ENCODE results near the gene SPAAR.
"Not testable (repeated sequence)": the region's sequence is repeated elsewhere in the genome, so short reads cannot be mapped to it uniquely, and the experiment has no call there.

SPAAR gene

DNA sequence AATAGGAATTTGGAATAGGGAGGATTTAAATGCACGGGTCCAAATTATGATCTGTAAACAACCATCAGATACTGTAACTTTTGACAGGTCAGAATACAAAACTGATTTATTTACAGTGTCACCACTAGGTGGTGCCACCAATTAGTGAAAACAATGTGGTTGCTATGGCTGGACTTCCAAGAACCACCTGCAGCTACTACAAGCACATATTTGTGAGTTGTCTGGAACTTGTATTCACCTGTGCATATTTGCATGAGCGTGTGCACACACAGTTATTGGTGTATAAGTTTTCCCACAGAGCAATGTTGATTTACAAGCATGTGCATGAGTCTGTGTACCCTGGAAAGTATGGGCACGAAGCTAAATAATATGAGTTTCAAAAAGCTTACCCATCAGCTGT, 6.2 kb upstream of the SPAAR start:
- in situ Hi-C loops (cut with HindIII; ENCODE audit: low sequenced_read_pairs): no loop called here

DNA sequence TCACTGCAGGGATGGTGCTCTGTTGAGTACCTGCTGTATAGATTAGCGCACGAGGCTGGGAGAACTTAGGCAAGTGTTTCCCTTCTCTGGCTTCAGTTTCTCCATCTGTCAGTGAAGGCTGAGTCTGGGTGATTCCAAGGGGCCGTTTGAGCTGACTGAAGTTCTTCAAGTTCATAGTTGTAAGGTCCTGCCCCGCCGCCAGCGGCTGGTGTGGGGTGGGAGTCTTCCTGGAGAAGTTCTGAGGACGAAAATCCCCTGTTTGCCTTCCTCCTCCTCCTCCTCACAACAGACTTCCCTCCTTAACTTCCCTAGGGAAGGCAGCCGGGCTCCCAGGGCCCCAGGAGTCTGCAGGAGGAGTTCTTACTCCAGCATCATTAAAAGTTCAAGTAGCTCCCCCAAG, 5.0 kb upstream of the SPAAR start:
- in situ Hi-C loops (cut with HindIII; ENCODE audit: low sequenced_read_pairs): no loop called here

DNA sequence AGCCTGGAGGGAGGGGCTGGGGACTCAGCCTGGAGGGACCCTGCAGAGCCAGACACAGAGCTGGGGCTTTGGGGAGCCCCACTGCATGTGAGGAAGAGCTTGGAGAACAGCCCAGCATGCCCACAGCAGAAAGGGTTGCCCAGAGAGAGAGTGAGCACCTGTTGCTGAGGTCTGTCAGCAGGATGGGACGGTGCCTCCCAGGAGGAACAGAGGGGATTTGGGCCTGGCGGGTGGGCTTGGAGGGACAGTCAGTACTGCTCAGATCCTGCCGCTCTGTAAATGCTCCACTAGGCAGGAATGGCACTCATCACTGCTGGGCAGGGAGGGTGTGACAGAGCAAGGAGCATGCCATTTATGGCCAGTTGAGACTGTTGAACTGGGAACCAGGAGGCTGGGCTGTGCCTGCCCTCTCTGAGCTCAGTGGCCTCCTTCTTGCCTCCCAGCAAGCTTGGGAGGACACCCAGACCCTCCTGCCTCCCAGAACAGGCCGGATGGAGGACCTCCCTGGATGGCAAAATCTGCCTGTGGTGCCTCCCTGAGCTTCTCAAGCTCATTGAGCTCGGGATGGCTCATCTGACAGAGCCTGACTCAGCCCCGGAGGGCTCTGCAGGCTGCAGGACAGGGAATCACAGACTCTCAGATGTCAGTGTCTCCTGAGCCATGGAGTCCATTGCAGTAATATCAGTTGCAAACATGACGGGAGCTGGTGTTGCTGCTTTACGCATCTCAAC, 4.1 kb upstream of the SPAAR start:
- in situ Hi-C loops (cut with HindIII; ENCODE audit: low sequenced_read_pairs): no loop called here

DNA sequence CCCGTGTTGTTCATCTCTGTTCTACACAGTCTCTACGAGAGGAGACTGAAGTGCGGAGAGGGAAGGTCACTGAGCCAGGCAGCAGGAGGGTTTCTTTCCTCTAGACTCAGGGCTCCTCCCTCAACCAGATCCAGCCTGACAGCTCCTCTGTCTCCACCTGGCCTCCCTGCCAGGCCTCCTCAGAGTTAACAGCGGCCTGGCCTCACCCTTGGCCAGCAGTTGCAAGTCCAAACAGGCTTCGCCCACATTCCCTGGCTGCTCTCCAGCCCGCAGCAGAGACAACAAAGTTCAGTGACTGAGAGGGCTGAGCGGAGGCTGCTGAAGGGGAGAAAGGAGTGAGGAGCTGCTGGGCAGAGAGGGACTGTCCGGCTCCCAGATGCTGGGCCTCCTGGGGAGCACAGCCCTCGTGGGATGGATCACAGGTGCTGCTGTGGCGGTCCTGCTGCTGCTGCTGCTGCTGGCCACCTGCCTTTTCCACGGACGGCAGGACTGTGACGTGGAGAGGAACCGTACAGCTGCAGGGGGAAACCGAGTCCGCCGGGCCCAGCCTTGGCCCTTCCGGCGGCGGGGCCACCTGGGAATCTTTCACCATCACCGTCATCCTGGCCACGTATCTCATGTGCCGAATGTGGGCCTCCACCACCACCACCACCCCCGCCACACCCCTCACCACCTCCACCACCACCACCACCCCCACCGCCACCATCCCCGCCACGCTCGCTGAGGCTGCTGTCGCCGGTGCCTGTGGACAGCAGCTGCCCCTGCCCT, 3.2 kb upstream of the SPAAR start, which contains the start of gene HRCT1:
TSS of gene HRCT1 (plus strand) at position 291 of the 768 bp plus-strand sequence. CDS start at position 377, 86 bp downstream.
- in situ Hi-C loops (cut with HindIII; ENCODE audit: low sequenced_read_pairs): no loop called here

DNA sequence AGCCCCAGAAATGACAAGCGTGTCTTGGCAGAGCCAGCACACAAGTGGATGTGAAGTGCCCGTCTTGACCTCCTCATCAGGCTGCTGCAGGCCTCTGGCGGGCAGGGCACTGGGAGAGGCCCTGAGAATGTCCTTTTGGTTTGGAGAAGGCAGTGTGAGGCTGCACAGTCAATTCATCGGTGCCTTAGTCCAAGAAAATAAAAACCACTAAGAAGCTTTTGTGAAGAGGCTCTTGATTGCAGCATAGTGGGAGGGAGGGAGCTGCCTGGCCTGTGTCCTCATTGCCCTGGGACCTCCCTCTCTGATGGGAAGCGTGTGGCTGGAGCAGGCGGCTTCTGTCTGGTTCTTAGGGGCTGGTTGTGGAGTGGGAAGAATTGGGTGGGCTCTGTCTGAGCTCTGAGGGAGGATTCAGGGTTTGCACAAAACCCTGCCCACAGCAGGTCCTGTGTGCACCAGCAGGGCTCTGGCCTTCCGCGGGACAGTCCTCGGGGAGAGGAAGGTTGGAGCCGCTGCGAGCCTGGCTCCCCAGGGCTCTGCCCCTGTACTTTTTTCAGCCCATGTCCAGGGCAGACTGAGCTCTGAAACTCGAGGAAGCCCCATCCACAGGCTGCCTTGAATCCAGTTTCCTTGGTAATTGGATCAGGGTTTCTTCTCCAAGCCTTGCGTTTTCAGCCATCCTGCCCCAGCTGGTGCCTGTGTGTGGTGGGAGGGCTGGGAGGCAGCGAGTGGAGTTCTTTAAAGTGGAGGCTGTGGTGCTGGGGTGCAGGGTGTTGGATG, 2.2 kb upstream of the SPAAR start:
- in situ Hi-C loops (cut with HindIII; ENCODE audit: low sequenced_read_pairs): no loop called here

DNA sequence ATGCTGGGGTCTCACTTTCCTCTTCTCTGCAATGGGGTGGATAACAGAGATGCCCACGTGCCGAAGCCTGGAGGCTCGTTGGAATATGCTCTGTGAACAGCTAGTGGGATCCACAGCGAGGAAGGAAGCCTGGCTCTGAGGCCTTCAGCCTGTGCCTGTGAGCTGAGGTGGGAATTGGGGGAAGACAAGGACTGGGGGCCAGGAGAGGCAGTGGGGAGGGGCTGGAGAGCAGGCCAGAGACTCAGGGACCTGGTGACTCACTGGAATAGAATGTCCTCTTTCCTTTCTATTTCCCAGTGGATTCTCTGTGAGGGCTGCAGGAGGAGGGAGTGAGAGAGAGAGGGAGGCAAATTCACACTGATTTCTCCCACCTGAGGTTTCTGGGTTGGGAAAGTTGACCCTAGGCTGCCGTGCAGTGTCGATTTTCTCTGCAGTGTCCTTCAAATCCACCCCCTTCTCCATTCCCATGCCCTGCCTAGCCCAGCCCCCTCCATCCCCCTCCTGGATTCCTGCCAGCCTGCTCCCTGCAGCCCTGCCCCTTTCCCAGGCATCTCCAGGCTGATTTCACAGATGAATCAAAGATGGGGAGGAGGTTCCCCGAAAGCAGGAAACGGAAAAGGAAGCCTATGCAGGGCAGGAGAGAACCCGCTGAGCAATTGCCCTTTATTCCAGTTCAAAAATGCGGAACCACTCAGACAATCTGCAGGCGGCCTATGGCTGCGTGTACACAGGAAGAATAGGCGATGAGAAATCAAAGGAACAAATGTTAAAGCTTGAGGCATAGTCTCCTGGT, 1.4 kb upstream of the SPAAR start:
- in situ Hi-C loops (cut with HindIII; ENCODE audit: low sequenced_read_pairs): no loop called here

DNA sequence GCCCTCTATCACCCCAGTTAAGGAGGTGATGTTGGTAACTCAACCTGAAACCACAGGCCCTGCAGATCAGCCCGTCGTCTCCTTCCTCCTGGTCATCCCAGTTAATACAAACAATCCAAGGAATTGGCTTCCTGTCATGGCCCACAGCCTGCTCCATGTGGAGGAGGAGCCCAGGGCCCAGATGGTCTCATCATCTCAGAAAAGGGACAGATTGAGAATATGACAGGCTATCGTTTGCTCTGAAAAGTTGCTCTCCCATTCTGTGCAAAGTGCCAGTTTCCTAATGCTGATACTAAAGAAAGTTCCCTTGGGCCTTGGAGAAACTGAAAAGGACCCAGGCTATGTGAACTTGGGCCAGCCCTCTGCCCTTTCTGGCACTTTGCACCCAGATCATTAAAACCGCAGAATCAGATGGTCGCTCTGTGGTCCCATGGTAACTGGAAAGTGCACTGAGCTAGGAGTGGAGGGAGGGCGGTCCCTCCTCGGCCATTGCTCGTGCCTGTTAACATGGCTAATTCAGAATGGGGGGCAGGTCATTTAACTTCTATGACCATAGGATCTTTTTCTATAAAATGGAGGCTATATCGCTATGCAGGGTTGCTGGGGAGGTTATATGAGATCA, 675 bp upstream of the SPAAR start:
- in situ Hi-C loops (cut with HindIII; ENCODE audit: low sequenced_read_pairs): no loop called here

DNA sequence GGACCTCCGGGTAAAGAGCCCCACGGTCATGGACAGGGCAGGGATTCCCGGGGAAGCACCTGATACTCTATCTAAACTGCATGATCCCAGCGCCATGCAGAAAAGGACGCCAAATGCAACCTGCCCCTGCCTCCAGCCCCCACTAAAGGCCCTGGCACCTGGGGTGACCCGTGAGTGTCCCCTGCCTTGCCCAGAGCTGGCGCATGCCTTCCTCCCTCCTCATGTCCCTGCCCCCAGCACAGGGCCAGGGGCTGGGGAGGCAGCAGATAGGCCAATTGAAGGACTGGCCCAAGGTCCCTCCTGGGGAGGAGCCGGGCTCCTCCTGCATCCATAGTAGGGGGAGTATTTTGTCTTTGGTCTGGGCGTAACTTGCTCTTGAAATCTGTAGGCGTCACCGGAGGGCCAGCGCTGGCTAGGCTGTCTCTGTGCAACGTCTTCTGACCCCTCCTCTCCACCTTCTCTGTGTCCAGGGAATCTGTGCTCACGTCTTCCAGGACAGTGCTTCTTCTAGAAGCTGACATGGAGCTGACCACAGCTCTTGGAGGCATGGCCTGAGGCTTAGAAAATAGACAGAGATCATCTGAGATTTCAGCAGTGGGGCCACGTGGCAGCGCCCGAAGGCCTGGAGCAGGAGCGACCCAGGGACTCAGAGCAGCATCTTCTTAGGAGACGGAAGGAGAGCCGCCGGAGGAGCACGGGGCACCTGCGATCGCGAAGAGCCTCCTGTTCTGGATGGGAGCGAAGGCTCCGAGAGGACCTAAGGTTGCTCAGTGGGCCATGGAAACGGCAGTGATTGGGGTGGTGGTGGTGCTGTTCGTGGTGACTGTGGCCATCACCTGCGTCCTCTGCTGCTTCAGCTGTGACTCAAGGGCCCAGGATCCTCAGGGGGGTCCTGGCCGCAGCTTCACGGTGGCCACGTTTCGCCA, 660 bp downstream of the SPAAR start:
- in situ Hi-C loops (cut with HindIII; ENCODE audit: low sequenced_read_pairs): no loop called here

DNA sequence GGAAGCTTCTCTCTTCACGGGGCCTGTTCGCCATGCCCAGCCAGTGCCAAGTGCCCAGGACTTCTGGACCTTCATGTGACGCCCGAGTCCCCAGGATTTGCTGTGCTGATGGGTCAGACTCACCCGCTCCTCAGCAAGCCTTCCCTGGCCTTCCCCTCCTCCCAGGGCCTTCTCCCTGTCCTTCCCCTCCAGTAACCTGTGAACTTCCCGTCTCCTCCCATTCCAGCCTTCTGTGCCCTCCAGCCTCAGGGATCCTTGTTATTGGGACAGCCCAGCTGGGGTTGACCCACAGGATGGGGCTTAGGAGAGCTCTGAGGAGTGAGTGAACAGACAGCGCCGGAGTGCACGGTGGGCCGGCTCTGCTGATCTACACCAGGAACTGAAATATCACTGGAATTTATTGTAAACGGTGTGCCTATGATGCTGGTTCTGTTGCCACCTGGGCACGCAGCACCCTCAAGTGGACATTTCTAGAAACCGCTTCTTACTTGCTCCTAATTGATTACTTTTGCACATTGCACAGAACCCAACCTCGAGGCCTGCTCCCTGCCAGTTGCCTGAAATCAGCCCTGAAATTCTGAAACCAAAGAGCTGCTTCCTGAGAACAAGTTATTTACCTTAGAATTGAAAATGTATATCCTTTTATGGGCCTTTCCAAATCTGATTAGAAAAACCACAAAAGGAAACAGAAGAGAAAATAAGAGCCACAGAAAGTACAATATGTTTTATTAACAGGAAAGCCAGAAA, 1.5 kb downstream of the SPAAR start:
- in situ Hi-C loops (cut with HindIII; ENCODE audit: low sequenced_read_pairs): no loop called here

DNA sequence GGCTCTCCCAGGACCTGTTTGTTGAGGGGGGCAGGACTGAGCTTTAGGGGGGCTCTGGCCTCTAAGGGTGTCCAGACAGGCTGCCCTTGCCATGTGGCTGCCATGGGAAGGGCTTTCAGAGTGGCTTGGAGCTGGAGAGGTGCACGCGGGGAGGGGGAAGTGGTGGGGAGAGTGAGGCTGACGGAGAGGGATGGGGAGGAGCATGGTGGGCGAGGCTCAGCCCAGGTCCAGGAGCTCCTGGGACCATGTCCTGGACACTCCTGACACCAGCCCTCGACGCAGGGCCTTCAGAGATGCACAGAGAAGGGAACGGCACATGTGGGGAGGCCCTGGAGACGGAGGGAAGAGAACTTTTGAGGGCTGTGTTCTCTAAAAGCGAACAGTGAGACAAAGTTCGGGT, 2.4 kb downstream of the SPAAR start:
- in situ Hi-C loops (cut with HindIII; ENCODE audit: low sequenced_read_pairs): no loop called here

DNA sequence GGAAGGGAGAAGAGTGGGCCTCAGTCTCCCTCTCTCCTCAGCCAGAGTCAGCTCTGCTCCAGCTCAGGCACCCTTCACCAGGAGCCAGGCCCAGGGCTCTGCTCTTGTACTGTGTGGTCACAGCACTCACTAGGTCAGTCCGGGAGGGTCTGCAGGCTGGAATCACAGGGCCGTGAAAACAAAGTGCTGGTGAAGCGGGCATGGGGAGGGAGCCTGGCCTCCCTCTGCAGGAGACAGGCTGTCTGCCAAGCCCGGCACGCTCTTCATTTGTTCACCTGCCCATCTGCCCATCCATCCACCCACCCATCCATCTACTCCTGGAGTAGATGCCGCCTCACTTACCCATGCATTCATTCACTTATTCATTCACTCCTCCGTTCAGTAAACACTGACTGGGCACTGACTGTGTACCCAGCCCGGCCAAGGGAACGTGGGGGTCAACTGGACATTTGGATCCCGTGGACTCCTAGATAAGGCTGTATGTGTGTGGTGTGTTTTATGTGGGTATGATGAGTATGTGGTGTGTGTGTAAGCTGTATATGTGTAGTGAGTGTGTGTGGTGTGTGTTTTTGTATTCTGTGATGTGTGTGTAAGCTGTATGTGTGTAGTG, 3.6 kb downstream of the SPAAR start:
- in situ Hi-C loops (cut with HindIII; ENCODE audit: low sequenced_read_pairs): no loop called here

DNA sequence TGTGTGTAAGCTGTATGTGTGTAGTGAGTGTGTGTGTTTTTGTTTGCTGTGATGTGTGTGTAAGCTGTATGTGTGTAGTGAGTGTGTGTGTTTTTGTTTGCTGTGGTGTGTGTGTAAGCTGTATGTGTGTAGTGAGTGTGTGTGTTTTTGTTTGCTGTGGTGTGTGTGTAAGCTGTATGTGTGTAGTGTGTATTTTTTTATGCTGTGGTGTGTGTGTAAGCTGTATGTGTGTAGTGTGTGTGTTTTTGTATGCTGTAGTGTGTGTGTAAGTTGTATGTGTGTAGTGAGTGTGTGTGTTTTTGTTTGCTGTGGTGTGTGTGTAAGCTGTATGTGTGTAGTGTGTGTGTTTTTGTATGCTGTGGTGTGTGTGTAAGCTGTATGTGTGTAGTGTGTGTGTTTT, 4.1 kb downstream of the SPAAR start:
- in situ Hi-C loops (cut with HindIII; ENCODE audit: low sequenced_read_pairs): not testable (repeated sequence)

DNA sequence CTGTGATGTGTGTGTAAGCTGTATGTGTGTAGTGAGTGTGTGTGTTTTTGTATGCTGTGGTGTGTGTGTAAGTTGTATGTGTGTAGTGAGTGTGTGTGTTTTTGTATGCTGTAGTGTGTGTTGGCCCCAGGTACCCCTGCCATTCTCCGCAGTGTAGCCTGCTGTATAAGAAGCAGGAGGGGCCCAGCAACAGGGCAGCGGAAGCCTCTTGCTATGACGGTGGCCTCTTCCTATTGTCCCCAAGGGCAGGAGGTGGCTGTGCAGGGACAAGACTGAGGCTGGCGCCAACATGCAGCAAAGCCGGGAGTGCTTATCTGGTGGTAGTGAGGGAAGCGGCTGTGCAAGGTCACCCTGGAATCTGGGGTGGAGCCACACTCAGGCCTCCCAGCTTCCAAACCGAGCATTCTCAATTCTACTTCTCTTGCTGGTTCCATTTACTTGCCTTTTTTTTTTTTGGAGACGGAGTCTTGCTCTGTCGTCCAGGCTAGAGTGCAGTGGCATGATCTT, 5.1 kb downstream of the SPAAR start:
- in situ Hi-C loops (cut with HindIII; ENCODE audit: low sequenced_read_pairs): no loop called here

DNA sequence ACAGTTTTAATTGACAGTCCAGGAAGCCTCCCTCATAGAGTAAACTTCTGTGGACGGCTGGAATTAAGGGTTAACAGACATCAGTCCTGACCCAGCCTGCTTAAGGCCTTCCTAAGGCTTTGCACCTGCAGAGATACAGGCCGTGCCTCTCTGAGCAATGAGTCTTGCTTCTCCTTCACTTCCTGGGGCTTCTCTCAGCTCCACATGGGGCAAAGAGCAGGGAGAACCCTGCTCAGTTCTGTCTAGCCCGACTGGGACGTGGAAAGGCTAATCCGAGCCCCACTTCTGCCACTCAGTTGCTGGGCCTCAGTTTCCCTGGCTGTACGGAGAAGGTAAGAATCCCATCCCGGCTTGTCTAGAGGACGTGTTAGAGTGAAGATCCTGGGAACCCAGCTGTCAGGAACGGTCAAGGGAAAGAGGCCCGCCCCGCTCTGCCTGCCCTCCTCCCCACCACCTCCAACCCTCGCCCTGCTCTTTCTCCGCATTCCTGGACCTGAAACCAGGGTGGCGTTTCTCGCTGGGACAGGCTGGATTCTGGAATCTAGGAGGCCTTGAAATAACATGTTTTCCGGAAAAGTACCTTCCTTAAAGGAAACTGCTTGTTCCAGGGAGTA, 6.5 kb downstream of the SPAAR start:
- in situ Hi-C loops (cut with HindIII; ENCODE audit: low sequenced_read_pairs): no loop called here

DNA sequence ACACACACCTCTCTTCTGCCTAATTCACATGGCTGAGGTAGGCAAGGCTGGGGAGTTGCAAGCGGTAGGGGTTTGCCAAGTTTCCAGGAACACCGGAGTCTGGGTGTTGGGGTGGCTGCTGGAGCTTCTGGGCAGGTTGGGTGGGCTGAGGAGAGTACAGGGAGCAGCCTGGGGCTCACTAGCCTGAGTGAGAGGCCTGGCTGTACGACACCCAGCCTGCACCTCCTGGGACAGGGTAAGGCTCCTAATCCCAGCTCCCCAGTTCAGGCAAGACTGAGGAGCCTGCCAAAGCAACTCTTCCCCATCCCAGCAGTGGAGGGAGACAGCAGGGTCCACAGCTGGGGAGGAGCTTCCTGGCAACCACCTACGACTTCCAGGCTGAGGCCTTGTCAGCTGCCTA, 8.0 kb downstream of the SPAAR start:
- in situ Hi-C loops (cut with HindIII; ENCODE audit: low sequenced_read_pairs): no loop called here

DNA sequence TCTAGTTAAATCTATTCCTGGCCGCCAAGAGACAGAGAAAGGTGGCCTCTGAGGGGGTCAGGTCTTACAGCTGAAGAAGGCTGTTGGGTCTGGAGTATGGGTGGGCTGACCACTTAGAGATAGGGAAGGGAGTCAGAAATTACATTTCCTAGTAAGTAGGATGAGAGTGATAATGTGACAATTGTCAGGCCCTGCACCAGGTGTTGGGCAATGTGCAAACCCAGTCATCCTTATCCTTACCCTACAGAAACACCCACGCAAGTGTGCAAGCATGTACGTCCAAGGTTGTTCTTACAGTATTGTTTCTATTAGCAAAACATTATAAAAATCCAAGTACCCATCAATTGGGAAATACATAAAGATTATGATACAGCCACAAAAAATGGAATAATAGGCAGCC, 9.5 kb downstream of the SPAAR start:
- in situ Hi-C loops (cut with HindIII; ENCODE audit: low sequenced_read_pairs): no loop called here

DNA sequence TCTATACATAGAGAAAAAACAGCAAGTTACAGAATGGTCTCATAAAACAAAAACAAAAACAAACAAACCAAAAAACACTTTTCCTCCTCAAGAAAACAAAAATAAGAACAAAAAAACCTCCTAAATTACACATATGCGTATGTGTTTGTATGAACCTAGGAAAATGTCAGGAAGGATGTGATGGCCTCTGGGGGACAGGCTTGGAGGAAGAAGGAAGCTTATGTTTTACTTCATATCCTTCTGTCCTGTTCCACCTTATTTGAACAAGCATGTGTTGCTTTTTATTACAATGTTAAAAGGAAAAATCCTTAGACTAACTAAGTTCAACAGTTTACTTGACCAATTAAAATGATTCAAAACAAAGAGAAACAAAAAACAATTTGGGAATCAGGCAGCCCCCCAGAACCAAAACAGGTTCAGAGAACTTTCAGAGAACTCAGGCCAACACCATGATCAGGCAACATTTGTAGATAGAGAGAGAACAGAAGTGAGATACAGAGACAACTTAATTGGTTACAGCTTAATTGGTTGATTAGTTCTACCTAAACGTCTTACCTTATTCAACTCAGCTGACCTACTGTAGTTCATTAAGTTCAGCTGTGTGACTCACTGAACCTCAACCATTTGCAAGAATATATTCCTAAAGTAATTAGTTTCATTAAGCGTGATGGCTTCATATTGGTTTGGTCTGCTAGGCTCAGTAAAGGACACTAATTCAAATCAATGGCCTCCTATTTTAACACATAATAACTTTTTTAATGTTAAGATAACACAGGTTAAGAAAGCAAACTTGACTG, 10.1 kb downstream of the SPAAR start:
- in situ Hi-C loops (cut with HindIII; ENCODE audit: low sequenced_read_pairs): no loop called here
